NB4 (cell line): ENCODE data around the gene MEGF9.

Source experiments
- DNase-seq: peaks from one replicate; pipeline ENCODE4 v3.0.0; 2010; ENCODE audit warnings: low read depth
- H3K4me3 ChIP-seq: one replicate; pipeline ENCODE4 v1.5.1; 2011; ENCODE audit warnings: mild to moderate bottlenecking, low read depth, low read length, moderate library complexity
- MYC ChIP-seq: IDR thresholded peaks from 2 replicates; pipeline ENCODE4 v1.6.1; 2011; ENCODE audit warnings: low read depth, low read length
- POLR2A ChIP-seq: IDR thresholded peaks from 2 replicates; pipeline ENCODE4 v1.6.1; 2011; ENCODE audit warnings: mild to moderate bottlenecking; ENCODE audit not compliant: insufficient read length; ENCODE audit errors: extremely low read depth
- TF ChIP-seq, protein P1 (sequence below): IDR thresholded peaks from 2 replicates; pipeline ENCODE4 v1.6.1; 2011; ENCODE audit warnings: low read depth, low read length
- TF ChIP-seq, protein P2 (sequence below): IDR thresholded peaks from one replicate; pipeline ENCODE4 v1.5.1; 2012; ENCODE audit warnings: low read depth, low read length

MEGF9 gene

DNA sequence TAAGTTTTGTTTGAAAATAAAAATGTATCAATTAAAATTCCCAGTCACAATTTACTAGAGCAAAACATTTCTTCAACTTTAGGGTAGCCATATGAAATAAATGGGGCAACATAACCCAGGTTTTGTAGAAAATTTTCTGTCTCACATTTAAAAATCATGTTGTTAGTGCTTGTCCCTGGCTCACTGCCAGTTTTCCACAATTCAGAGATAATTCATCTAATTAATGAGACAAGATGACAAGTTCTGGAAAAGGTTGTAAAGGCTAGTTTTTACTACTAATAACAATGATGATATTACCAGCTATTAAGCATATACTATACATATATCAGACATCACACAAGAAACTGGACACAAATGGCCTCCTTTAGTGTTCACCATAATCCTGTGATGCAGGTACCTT lies 45.9 kb downstream of the MEGF9 start:
- TF ChIP-seq, protein P1, sequence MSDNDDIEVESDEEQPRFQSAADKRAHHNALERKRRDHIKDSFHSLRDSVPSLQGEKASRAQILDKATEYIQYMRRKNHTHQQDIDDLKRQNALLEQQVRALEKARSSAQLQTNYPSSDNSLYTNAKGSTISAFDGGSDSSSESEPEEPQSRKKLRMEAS: no peak
- TF ChIP-seq POLR2A (no peak), MYC (no peak)
- TF ChIP-seq, protein P2, sequence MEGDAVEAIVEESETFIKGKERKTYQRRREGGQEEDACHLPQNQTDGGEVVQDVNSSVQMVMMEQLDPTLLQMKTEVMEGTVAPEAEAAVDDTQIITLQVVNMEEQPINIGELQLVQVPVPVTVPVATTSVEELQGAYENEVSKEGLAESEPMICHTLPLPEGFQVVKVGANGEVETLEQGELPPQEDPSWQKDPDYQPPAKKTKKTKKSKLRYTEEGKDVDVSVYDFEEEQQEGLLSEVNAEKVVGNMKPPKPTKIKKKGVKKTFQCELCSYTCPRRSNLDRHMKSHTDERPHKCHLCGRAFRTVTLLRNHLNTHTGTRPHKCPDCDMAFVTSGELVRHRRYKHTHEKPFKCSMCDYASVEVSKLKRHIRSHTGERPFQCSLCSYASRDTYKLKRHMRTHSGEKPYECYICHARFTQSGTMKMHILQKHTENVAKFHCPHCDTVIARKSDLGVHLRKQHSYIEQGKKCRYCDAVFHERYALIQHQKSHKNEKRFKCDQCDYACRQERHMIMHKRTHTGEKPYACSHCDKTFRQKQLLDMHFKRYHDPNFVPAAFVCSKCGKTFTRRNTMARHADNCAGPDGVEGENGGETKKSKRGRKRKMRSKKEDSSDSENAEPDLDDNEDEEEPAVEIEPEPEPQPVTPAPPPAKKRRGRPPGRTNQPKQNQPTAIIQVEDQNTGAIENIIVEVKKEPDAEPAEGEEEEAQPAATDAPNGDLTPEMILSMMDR: no peak

DNA sequence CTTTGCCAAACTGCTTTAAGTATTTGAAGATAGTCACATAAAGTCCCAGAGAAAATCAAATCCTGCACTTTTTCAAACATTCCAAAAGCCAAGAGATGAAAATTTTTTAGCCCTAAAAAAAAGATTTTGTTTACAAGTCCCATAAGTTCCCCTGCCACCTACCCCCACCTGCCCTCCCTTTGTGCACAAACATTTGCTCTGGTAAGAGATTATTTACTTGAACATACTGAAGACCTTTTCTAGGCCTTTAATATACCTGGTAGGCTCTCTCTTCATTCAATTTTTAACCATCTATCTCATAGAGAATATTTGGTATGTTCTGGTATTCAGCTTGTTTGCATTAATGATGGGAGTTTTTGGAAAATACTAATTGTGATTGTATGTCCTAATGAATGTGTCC lies 50.3 kb downstream of the MEGF9 start:
- no peak overlapping the region for H3K4me3 ChIP-seq
- DNase-seq: no peak
- TF ChIP-seq, protein P2: no peak
- TF ChIP-seq MYC (no peak), POLR2A (no peak)
- TF ChIP-seq, protein P1: no peak

More for the DNA sequence above, 45.9 kb downstream of the MEGF9 start:
- DNase-seq: no peak
- no peak overlapping the region for H3K4me3 ChIP-seq

DNA sequence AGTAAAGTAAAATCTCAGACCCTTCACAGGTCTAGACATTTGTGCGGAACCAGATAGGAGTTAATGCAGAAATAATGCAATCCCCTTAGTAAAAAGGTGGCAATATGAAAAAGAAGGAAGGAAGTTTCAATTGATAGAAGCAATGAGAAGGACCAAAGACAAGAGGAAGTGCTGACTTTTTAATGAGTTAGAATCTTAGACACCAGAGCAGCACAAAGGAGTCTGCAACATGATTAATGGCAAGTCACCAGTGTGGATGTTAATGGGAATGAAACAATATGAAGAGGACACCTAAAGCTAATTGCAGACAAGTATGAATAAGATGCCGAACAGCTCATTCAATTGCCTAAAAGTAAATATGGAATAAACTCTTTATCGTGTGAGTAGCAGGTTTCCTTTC lies 50.9 kb downstream of the MEGF9 start:
- peak; percentile 41 for DNase-seq
- TF ChIP-seq POLR2A: no peak
- TF ChIP-seq, protein P2: no peak
- no peak for TF ChIP-seq MYC
- TF ChIP-seq, protein P1: no peak
- H3K4me3 ChIP-seq: no peak overlapping the region

DNA sequence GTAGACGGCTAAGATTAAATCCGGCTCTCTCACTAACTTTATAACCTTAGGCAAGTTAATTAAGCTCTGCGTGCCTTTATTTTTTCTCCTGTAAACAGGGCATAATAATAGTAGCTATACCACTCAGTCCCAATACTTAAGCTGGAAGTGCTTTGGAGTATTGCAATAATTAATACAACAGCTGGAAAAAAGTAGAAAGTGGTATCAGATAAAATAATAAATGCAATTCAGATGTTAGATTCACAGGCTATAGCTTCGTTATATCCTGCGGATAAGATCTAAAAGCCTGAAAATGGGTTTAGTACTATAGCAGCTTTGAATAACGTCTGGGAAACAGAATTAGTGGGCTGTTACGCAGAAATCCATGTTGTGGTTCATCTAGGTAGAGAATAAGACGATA lies 51.8 kb downstream of the MEGF9 start:
- no peak for DNase-seq
- no peak overlapping the region for H3K4me3 ChIP-seq
- TF ChIP-seq MYC (no peak), POLR2A (no peak)
- TF ChIP-seq, protein P1: no peak
- TF ChIP-seq, protein P2: no peak

DNA sequence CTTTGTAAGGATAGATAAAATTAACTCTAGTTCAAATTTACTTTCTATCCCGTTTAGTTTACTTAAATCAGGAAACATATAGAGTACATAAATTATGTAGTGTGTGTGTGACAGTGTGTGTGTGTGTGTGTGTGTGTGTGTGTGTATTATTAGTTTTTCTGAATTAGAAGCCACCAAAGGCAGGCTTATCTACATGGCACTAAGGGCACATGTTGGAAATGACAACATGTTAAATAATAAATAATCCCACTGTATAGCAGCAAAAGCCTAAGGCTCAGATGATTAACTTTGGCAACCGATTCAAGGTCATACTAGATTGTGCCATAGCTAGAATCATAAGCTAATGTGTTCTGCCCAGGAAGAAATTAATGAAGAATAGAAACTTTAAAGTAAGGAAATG lies 54.6 kb downstream of the MEGF9 start:
- TF ChIP-seq POLR2A (no peak), MYC (no peak)
- TF ChIP-seq, protein P2: no peak
- TF ChIP-seq, protein P1: no peak
- H3K4me3 ChIP-seq: no peak overlapping the region
- no peak for DNase-seq
